Keratinocyte (primary cell): ENCODE data around the gene GPR63.

Experiments
- CTCF ChIP-seq, 3 experiments: IDR thresholded peaks in 1 of 3; conservative IDR thresholded peaks in 1 of 3; optimal IDR thresholded peaks in 1 of 3; 2 replicates in 2 of 3; 3 replicates in 1 of 3; pipeline versions ENCODE3 to v1.5.1; 2011; ENCODE audit warnings: low read length in 3 of 3, mild to moderate bottlenecking in 3 of 3, moderate library complexity in 2 of 3, control low read depth in 1 of 3, inconsistent platforms in 1 of 3; ENCODE audit not compliant: insufficient read depth in 2 of 3; ENCODE audit errors: extremely low read depth in 1 of 3
- EZH2 ChIP-seq: IDR thresholded peaks from one replicate; pipeline ENCODE4 v1.6.1; 2012; ENCODE audit warnings: inconsistent platforms, mild to moderate bottlenecking, low read length, moderate library complexity

GRCh38 chr6:96803106-96803481 is 34.2 kb downstream of the GPR63 start:
- TF ChIP-seq CTCF (optimal IDR thresholded peaks at IDR 0.05 in 1 of 3, IDR thresholded peaks at IDR 0.05 in 1 of 3, conservative IDR thresholded peaks at IDR 0.05 in 1 of 3; ENCODE audit: extremely low read depth in 1 of 3, insufficient read depth in 2 of 3, low read length in 3 of 3) (no peak), EZH2 (no peak)
